ENCODE data around the gene AGAP1.

The AGAP1 gene

DNA sequence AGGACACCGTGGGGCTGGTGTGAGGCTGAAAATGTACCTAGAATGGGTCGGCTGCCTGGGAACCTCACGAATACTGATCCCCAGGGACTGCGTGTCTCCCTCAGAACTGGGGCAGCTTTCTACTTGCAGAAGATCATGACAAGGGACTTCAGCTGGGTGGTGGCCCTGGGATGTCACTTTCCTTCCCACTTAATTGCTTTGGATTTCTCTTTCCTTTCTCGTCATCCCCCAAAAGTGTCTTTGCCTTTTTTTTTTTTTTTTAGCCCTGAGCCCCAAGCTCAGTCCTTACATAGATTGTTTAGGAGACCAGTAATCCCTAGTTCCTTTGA, 395.4 kb downstream of the AGAP1 start:
- Histone ChIP-seq H3K27ac (no peak overlapping the region), H3K4me1 (no peaks in the 10 kb centered on the region), H3K4me3 (no peak overlapping the region), H3K27me3 (no peaks in the 10 kb centered on the region), H3K36me3 (peaks cover 99% of the 10 kb centered on the region), H4K20me1 (no peaks in the 10 kb centered on the region), H3K9ac (no peak overlapping the region), H3K9me3 (no peaks in the 10 kb centered on the region), H3K4me2 (no peak overlapping the region)
- TF ChIP-seq Cebpa-rat (IDR thresholded peaks at IDR 0.05): no peak

DNA sequence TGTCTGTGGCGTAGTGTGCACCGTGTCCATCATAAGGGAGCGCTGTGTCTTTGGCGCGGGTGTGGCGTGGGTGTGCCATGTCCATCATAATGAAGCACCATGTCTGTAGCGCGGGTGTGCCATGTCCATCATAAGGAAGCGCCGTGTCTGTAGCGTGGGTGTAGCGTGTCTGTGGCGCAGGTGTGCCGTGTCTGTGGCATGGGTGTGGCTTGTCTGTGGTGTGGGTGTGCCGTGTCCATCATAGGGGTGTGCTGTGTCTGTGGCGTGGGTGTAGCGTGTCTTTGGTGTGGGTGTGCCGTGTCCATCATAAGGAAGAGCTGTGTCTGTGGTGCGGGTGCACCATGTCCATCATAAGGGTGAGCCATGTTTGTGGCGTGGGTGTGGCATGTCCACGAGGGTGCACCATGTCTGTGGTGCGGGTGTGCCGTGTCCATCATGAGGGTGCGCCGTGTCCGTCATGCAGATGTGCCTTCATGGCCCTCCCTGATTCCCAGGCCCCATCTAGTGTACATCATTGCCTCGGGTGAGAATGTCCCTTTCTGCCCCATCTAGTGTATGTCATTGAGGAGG, 399.4 kb downstream of the AGAP1 start:
- Histone ChIP-seq H3K27me3 (no peaks in the 10 kb centered on the region), H3K9ac (no peak overlapping the region), H3K9me3 (peaks cover 15% of the 10 kb centered on the region; the same call in 1 of the 2 replicates), H3K4me3 (no peak overlapping the region), H3K4me2 (no peak overlapping the region), H3K4me1 (0 out of 2 replicates have a peak, but pooled peaks cover 5% of the 10 kb centered on the region), H4K20me1 (no peaks in the 10 kb centered on the region), H3K36me3 (peaks cover 97% of the 10 kb centered on the region), H3K27ac (no peak overlapping the region)
- no peak for TF ChIP-seq Cebpa-rat (IDR thresholded peaks at IDR 0.05)

DNA sequence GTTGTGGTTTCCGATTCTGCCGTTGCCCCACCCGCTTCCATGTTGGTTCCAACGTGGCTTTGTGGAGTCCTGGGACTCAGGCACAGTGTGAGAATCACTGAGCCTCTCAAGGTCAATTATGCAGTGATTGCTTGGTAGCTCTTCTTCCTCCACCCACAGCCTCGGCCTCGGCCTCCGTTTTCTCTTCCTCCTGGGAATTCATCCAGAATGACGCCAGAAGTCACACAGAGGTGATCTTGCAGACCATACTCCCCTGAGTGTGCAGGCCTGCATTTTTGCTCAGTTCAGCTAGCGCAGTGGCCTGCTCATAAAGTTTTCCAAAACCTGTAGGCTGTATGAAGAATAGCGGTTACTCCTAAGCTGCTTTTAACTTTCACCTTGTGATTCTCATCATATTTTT, 401.0 kb downstream of the AGAP1 start:
- Histone ChIP-seq H3K9me3 (peaks cover 15% of the 10 kb centered on the region; the same call in 1 of the 2 replicates), H3K27me3 (no peaks in the 10 kb centered on the region), H3K4me1 (0 out of 2 replicates have a peak, but pooled peaks cover 5% of the 10 kb centered on the region), H3K4me3 (no peak overlapping the region), H3K27ac (no peak overlapping the region), H4K20me1 (no peaks in the 10 kb centered on the region), H3K36me3 (peaks cover 82% of the 10 kb centered on the region), H3K9ac (no peak overlapping the region), H3K4me2 (no peak overlapping the region)
- no peak for TF ChIP-seq Cebpa-rat (IDR thresholded peaks at IDR 0.05)

GRCh38 chr2:235896061-235896460, 402.2 kb downstream of the AGAP1 start:
- H3K4me3 ChIP-seq: no peak overlapping the region
- no peaks in the 10 kb centered on the region for H3K27me3 ChIP-seq
- no peaks in the 10 kb centered on the region for H4K20me1 ChIP-seq
- H3K9ac ChIP-seq: no peak overlapping the region
- H3K9me3 ChIP-seq: peaks cover 15% of the 10 kb centered on the region; the same call in 1 of the 2 replicates
- H3K4me1 ChIP-seq: 0 out of 2 replicates have a peak, but pooled peaks cover 5% of the 10 kb centered on the region
- no peak overlapping the region for H3K27ac ChIP-seq
- TF ChIP-seq Cebpa-rat (IDR thresholded peaks at IDR 0.05): no peak
- H3K4me2 ChIP-seq: no peak overlapping the region
- peaks cover 79% of the 10 kb centered on the region for H3K36me3 ChIP-seq

DNA sequence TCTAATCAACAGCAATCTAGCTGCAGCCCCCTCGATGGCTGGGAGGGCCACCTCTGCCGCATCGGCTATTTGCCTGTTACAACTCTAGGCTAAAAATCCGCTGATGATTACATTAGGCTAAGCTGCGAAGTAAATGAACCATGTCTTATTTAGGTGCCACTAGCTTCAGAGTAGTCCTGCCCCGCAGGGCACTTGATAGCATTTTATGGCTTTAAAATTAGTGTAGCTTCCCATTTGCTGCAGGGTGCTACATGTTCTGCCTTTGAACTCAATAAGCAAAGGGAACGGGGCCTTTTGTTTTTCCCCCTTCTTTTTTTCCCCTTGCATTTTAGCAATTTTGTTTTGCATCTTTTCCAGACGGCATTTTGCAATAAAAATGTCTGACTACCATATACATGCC, 404.1 kb downstream of the AGAP1 start:
- Histone ChIP-seq H3K27ac (no peak overlapping the region), H3K9me3 (peaks cover 15% of the 10 kb centered on the region; the same call in 1 of the 2 replicates), H3K4me1 (0 out of 2 replicates have a peak, but pooled peaks cover 5% of the 10 kb centered on the region), H3K36me3 (peaks cover 61% of the 10 kb centered on the region), H3K9ac (no peak overlapping the region), H3K4me2 (no peak overlapping the region), H3K4me3 (no peak overlapping the region), H4K20me1 (peaks cover 11% of the 10 kb centered on the region), H3K27me3 (no peaks in the 10 kb centered on the region)
- no peak for TF ChIP-seq Cebpa-rat (IDR thresholded peaks at IDR 0.05)

- no peaks in the 10 kb centered on the region for H3K27me3 ChIP-seq
- peaks cover 11% of the 10 kb centered on the region for H3K4me1 ChIP-seq
- no peak overlapping the region for H3K9ac ChIP-seq
- H4K20me1 ChIP-seq: peaks cover 19% of the 10 kb centered on the region
- no peak overlapping the region for H3K4me3 ChIP-seq
- no peak for TF ChIP-seq Cebpa-rat (IDR thresholded peaks at IDR 0.05)
- no peak overlapping the region for H3K27ac ChIP-seq
- peaks cover 57% of the 10 kb centered on the region for H3K36me3 ChIP-seq
- H3K9me3 ChIP-seq: peaks cover 15% of the 10 kb centered on the region; the same call in 1 of the 2 replicates
- H3K4me2 ChIP-seq: no peak overlapping the region
Observed at GRCh38 chr2:235898766-235899165, 404.9 kb downstream of the AGAP1 start.

DNA sequence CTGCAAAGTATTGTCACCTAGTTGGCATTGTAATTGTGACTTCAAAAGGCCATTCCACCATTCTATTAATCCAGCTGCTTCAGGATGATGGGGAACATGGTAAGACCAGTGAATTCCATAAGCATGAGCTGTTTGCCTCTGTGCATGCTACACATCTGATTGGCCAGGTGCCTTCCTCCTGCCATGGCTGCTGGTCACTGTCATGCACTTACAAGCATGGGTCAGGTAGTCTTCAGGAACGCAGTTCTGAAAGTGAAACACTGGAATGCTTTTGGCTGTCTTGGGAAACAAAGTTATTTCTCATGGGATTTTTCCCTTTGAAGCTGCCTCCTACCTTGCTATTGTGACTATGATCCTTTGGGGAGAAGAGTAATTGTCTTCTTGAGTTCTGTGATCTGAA, 406.8 kb downstream of the AGAP1 start:
- Histone ChIP-seq H4K20me1 (peaks cover 37% of the 10 kb centered on the region), H3K9ac (no peak overlapping the region), H3K9me3 (peaks cover 5% of the 10 kb centered on the region; the same call in 1 of the 2 replicates), H3K36me3 (peaks cover 41% of the 10 kb centered on the region), H3K4me2 (no peak overlapping the region), H3K4me3 (no peak overlapping the region), H3K27ac (no peak overlapping the region), H3K4me1 (peaks cover 22% of the 10 kb centered on the region), H3K27me3 (no peaks in the 10 kb centered on the region)
- TF ChIP-seq Cebpa-rat (IDR thresholded peaks at IDR 0.05): no peak

DNA sequence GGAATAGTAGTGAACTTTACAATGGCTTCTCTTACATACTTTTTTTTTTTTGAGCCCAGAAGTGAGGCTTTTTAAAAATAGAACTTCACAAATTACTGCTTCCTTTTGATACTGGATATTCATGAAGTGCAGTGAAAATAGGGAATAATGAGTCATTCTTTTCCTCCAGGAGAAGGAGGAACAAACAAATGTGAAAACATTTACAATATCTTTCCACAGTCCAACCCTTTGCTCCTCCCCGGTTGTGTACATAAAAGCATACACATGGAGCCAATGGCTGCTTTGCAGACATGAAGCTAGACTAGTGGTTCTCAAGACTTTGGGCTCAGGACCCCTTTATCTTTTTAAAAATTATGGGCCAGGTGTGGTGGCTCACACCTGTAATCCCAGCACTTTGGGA, 407.4 kb downstream of the AGAP1 start:
- Histone ChIP-seq H3K4me1 (peaks cover 28% of the 10 kb centered on the region), H4K20me1 (peaks cover 44% of the 10 kb centered on the region), H3K4me2 (no peak overlapping the region), H3K4me3 (no peak overlapping the region), H3K9ac (no peak overlapping the region), H3K27me3 (no peaks in the 10 kb centered on the region), H3K36me3 (peaks cover 41% of the 10 kb centered on the region), H3K27ac (no peak overlapping the region), H3K9me3 (no peaks in the 10 kb centered on the region)
- TF ChIP-seq Cebpa-rat (IDR thresholded peaks at IDR 0.05): no peak

DNA sequence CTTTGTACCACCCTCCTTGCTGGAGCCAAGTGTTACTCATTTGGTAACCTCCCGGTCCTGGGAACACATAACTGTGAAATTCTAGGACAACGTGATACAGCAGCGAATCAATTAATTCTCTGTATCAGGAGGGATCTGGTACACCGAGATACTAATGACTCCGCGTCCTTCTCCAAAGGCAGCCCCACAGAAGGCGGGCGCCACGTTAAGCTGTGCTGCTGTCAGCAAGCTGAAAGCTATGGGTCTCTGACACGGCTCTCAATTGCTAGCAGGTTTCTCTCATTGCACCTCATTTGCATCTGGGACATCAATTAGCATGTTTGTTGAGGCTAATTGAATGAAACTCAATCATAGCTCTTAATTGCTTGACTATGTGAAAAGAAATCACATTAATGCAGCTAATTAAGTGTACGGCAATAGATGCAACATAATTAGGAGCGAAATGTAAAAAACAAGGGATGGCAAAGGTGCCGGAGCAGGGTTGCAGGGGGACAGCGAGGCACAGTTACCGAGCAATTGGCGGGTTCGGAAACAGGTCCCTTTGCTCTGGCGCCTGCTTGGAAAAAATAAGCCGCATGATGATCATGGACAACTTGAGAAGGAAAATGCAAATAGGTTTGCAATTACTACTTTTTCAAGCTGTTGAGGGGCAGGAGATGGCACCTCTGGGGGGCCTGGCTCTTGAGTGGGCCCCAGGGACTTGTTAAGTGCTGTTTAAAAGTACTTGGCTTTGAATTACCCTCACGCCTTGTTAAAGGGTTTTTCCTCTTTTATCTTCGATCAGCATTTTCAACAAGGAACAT, 410.1 kb downstream of the AGAP1 start:
- H3K27me3 ChIP-seq: no peaks in the 10 kb centered on the region
- H3K4me3 ChIP-seq: no peak overlapping the region
- peak overlapping the region; percentile 67 for H3K4me2 ChIP-seq
- peaks cover 42% of the 10 kb centered on the region for H3K36me3 ChIP-seq
- TF ChIP-seq Cebpa-rat (IDR thresholded peaks at IDR 0.05): no peak
- H3K27ac ChIP-seq: no peak overlapping the region
- H3K9me3 ChIP-seq: no peaks in the 10 kb centered on the region
- H3K9ac ChIP-seq: no peak overlapping the region
- peaks cover 66% of the 10 kb centered on the region for H4K20me1 ChIP-seq
- H3K4me1 ChIP-seq: peaks cover 39% of the 10 kb centered on the region

DNA sequence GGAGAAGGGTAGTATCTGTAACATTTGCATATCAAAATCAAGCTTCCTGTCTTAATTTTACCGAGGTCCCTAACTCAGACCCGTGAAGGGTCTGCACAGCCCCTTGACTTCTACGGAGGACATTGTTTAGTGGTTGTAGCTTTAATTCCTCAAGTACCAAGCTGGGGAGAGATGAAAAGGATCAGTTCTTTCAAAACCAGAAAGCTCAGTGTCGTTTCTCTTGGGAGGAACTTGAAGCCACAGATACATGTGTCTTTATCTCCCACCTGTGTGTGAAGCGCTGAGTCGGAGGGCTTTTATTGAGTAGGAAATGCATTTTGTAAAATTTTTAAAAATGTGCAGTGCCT, 410.7 kb downstream of the AGAP1 start:
- no peaks in the 10 kb centered on the region for H3K27me3 ChIP-seq
- no peak for TF ChIP-seq Cebpa-rat (IDR thresholded peaks at IDR 0.05)
- H3K36me3 ChIP-seq: peaks cover 48% of the 10 kb centered on the region
- no peak overlapping the region for H3K9ac ChIP-seq
- peaks cover 45% of the 10 kb centered on the region for H3K4me1 ChIP-seq
- H3K27ac ChIP-seq: no peak overlapping the region
- H3K4me2 ChIP-seq: peak overlapping the region; percentile 67
- peaks cover 66% of the 10 kb centered on the region for H4K20me1 ChIP-seq
- H3K4me3 ChIP-seq: no peak overlapping the region
- no peaks in the 10 kb centered on the region for H3K9me3 ChIP-seq
